GM21528 (cell line): ENCODE data around the gene GUCA2A.

ENCODE experiments used
- ATAC-seq: cut with Tn5 transposase; IDR thresholded peaks from one replicate; pipeline ENCODE4 v1.9.1; 2021; ENCODE audit warnings: mild to moderate bottlenecking, moderate library complexity; ENCODE audit not compliant: unreplicated experiment, low FRiP score

The GUCA2A gene

GRCh38 chr1:42137766-42138165 lies 26.8 kb downstream of the GUCA2A start:
- no peak for ATAC-seq

GRCh38 chr1:42136466-42136865 lies 28.1 kb downstream of the GUCA2A start:
- no peak for ATAC-seq

GRCh38 chr1:42135426-42135825 lies 29.1 kb downstream of the GUCA2A start:
- ATAC-seq, result no peak

GRCh38 chr1:42133809-42134526 lies 30.6 kb downstream of the GUCA2A start:
- ATAC-seq, result no peak

- no peak for ATAC-seq
Measured at GRCh38 chr1:42133390-42133789, 31.2 kb downstream of the GUCA2A start.

GRCh38 chr1:42130061-42130660 lies 34.4 kb downstream of the GUCA2A start:
- ATAC-seq, result no peak

- ATAC-seq, result no peak
Measured at GRCh38 chr1:42128964-42129363, 35.6 kb downstream of the GUCA2A start.

DNA sequence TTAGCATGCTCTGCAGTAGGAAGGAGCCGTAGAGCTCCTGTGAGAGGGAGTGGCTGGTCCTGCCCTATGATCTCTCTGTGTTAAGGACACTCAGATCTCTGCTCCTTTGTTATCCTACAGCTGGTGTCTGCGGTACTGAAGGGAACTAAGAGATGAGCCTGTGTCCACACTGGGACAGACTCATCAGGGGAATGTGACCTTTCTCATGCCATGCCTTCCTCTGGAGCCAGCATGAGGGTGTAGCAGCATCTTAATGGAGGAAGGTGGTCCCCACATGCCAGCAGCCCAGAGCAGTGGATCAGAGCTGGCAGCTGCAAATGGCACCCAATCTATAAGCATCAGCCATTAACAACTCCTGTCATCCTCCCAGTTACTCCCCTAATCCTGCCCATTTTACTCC lies 36.0 kb downstream of the GUCA2A start:
- ATAC-seq, result no peak

DNA sequence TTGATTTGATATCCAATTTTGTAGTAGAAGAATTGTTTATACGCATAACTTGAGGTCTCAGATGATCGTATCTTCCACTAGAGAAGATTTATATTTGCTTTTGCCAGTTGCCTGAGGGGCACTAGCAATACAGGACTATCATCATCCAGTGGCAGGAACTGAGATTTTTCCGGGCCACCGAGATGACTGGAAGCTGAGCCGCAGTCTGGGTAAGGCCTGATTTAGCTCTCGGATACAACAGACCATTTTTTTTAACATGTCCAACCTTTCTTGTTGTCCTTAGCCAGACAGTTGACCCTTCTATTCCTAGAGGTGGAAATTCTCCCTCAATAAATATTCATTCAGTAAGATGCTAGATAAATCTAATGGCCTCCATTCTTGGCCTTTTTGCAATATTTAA lies 36.8 kb downstream of the GUCA2A start:
- ATAC-seq, result no peak

DNA sequence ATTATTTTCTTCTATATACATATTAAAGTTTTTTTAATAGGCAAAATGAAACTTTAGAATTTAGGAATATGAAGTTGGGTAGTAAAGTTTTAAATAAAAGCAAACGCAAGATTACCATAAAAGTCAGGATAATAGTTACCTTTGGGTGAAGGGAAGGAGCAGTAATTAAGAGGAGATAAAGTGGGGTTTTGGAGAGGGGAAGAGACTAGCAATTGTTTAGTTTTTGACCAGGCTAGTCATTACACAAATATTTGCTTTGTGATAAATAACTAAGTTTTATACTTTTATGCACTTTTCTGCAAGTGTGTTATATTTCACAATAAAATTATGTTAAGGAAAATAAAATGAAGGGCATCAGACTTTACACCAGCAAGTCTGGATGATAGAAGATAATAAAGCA lies 39.0 kb downstream of the GUCA2A start:
- ATAC-seq, result no peak

GRCh38 chr1:42122408-42122807 lies 42.1 kb downstream of the GUCA2A start:
- ATAC-seq, result no peak

DNA sequence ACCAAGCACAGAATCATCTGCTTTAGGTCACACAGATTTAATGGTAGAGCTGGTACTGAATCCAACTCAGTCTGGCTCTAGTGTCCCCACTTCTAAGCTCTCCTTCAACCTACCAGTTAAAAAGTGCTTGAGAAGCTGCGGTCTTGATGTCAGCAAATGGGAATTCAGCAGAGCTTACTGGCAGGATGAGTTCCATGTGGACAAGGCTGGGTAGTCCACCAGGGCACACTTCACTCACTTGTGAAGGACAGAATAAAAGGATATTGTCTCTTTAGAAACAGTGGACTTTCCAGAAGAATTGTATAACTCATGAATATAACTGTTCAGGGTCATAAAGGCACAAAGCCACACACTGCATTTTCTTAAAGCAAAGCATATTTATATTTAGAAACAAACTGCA lies 46.4 kb downstream of the GUCA2A start:
- ATAC-seq, result no peak

DNA sequence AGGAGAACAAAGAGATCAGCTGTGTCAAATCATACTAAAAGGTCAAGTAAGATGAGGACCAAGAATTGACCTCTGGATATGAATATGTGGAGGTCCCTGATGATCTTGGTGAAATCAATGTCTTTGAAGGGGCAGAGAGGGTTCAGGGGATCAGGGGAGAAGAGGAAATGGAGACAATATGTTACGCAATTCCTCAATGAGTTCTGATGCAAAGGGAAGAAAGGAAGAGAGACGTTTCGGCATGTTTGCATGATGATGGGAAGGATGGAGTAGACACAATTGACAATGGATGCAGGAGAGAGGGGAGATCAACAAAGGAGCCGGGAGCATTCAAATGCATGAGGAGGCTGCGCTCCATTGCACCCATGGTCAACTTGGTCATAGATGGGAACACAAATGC lies 47.3 kb downstream of the GUCA2A start:
- ATAC-seq, result no peak

DNA sequence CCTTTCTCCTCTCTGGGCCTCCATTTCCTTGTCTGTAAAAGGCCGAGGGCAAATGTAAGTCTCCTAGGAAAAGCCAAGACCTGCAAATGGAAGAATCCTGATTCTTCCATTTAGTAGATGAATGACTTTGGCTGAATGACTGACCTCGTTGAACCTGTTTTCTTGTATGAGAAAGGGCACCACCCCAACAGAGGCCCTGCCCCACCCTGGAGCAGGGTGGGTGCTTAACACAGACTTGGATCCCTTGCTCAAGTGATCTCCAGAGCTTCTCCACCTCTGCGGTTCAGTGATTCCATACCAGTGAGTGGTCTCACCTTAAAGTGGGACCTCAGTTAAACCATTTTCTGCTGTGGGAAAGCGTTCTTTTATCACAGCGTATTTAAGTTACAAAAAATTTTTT lies 50.3 kb downstream of the GUCA2A start:
- ATAC-seq, result no peak
